Activated naive CD8-positive, alpha-beta T cell treated with anti-CD3 and anti-CD28 coated beads for 36 hours (primary cell): Measurements from ENCODE around the gene DLGAP1. TPM values are rescaled to one million over a fixed set of nuclear protein-coding genes. Genes with fewer than 3 reads are reported as not detected.

Experiments used
- DNase-seq: peaks from one replicate; pipeline ENCODE4 v3.0.0; 2021
- H3K27ac Mint-ChIP-seq: one replicate; pipeline ENCODE4 v1.8.0; 2022; ENCODE audit warnings: mild to moderate bottlenecking, moderate library complexity, mixed read lengths
- H3K27me3 Mint-ChIP-seq: one replicate; pipeline ENCODE4 v1.8.0; 2022; ENCODE audit warnings: mild to moderate bottlenecking, mixed read lengths
- H3K36me3 Mint-ChIP-seq: one replicate; pipeline ENCODE4 v1.8.0; 2021; ENCODE audit warnings: mild to moderate bottlenecking, mixed read lengths
- H3K4me1 Mint-ChIP-seq: one replicate; pipeline ENCODE4 v1.8.0; 2021; ENCODE audit warnings: mixed read lengths
- H3K4me3 Mint-ChIP-seq: one replicate; pipeline ENCODE4 v1.8.0; 2022; ENCODE audit warnings: mild to moderate bottlenecking, moderate library complexity, mixed read lengths
- H3K9me3 Mint-ChIP-seq: one replicate; pipeline ENCODE4 v1.8.0; 2022; ENCODE audit warnings: mixed read lengths
- total RNA-seq, 2 experiments: library from RNA; stranded (reverse); gene quantifications; one replicate each; pipeline ENCODE4 v1.2.3, GENCODE V29; 2021

DLGAP1 gene
- total RNA-seq, 2 experiments from 2014 or later = not detected

- Mint-ChIP-seq H3K27ac (no peak overlapping the region), H3K27me3 (no peaks in the 10 kb centered on the region), H3K4me3 (no peak overlapping the region), H3K4me1 (peaks cover 30% of the 10 kb centered on the region), H3K36me3 (peaks cover 29% of the 10 kb centered on the region), H3K9me3 (peaks cover 5% of the 10 kb centered on the region)
- no peak for DNase-seq
These were observed 992.1 kb downstream of the DLGAP1 start for GRCh38 chr18:3463051-3463450.

GRCh38 chr18:3461704-3462103, 993.4 kb downstream of the DLGAP1 start:
- peaks cover 40% of the 10 kb centered on the region for H3K36me3 Mint-ChIP-seq

GRCh38 chr18:3460823-3461398, 994.2 kb downstream of the DLGAP1 start:
- Mint-ChIP-seq H3K4me3 (no peak overlapping the region), H3K9me3 (peaks cover 5% of the 10 kb centered on the region), H3K27me3 (no peaks in the 10 kb centered on the region), H3K4me1 (peaks cover 25% of the 10 kb centered on the region), H3K36me3 (peaks cover 45% of the 10 kb centered on the region), H3K27ac (no peak overlapping the region)
- DNase-seq = no peak

More at GRCh38 chr18:3461704-3462103, 993.4 kb downstream of the DLGAP1 start:
- H3K27ac Mint-ChIP-seq = no peak overlapping the region
- H3K27me3 Mint-ChIP-seq = no peaks in the 10 kb centered on the region
- peaks cover 32% of the 10 kb centered on the region for H3K4me1 Mint-ChIP-seq
- H3K4me3 Mint-ChIP-seq = no peak overlapping the region
- DNase-seq = no peak
- peaks cover 5% of the 10 kb centered on the region for H3K9me3 Mint-ChIP-seq

DNA sequence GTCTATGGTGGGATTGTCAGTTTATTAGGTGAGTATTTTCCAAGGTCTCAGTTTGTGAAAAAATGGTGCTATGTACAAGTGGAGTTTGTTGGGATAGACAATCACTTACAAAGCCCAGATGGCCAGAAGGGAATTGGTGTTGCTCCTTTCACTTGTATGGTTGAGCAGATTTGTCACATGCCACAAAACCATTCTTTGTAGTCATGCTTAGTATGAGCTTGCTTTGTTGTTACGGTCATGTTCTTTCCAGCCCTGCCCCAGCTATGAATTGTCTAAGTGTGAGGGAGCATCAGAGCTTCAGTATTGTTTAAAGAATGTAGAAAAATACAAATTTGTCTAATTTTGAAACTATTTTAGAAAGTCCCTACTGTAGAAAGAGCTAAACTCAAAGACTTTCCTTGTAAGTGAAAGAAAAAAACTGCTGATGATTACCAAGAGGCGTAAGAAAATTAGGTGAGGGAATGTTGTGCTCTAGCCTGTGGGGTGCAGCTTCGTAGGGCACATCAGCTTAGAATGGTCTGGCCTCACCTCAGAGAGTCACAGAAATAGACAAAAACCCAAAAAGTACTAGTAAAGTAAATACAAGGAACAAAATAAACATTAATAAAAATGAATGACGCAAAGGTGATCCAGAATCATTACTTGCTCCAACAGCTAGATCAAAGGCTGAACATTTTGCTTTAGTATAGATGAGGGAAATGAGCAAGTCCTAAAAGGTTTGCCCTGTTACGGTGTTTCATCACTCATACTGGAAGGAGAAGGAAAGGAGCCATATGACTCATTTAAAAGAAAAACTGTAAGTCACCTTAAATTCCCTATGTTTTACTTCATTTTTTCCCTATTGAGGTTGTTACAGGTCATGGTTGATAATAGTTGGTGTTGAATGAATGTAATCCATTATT, 995.9 kb downstream of the DLGAP1 start:
- no peak for DNase-seq
- H3K9me3 Mint-ChIP-seq = peaks cover 5% of the 10 kb centered on the region
- H3K4me1 Mint-ChIP-seq = peaks cover 36% of the 10 kb centered on the region
- peaks cover 46% of the 10 kb centered on the region for H3K36me3 Mint-ChIP-seq
- H3K27me3 Mint-ChIP-seq = no peaks in the 10 kb centered on the region
- peak overlapping the region; percentile 42 for H3K27ac Mint-ChIP-seq
- H3K4me3 Mint-ChIP-seq = no peak overlapping the region

- Mint-ChIP-seq H3K9me3 (peaks cover 5% of the 10 kb centered on the region), H3K36me3 (peaks cover 46% of the 10 kb centered on the region), H3K27me3 (no peaks in the 10 kb centered on the region), H3K27ac (no peak overlapping the region), H3K4me1 (peaks cover 42% of the 10 kb centered on the region), H3K4me3 (no peak overlapping the region)
- DNase-seq = no peak
These were observed 996.7 kb downstream of the DLGAP1 start for GRCh38 chr18:3458378-3458777.

GRCh38 chr18:3457261-3457724, 997.8 kb downstream of the DLGAP1 start:
- H3K36me3 Mint-ChIP-seq = peaks cover 51% of the 10 kb centered on the region

DNA sequence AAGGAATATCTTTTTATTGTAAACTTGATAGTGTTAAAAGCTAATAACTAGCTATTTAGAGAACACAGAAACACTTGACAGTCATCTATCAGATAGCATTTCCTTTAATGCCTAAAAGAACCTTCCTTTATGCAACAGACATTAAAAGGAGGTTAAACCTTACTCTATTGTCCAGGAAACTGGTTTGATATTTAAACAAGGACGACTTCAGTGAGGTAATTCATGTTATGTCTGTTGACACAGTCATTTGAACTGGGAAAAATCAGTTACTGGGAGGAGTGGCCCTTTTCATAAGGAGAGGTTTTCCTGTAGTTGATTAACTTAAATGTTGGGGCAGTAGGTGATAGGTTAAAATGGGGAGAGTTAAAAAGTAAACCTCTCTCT, 998.4 kb downstream of the DLGAP1 start:
- peaks cover 45% of the 10 kb centered on the region for H3K36me3 Mint-ChIP-seq

More at GRCh38 chr18:3457261-3457724, 997.8 kb downstream of the DLGAP1 start:
- H3K9me3 Mint-ChIP-seq = peaks cover 5% of the 10 kb centered on the region
- H3K27ac Mint-ChIP-seq = no peak overlapping the region
- no peak for DNase-seq
- H3K27me3 Mint-ChIP-seq = no peaks in the 10 kb centered on the region
- peaks cover 48% of the 10 kb centered on the region for H3K4me1 Mint-ChIP-seq
- no peak overlapping the region for H3K4me3 Mint-ChIP-seq

GRCh38 chr18:3455907-3456685, 999.0 kb downstream of the DLGAP1 start:
- H3K9me3 Mint-ChIP-seq = peaks cover 4% of the 10 kb centered on the region

More for the DNA sequence above, 998.4 kb downstream of the DLGAP1 start:
- Mint-ChIP-seq H3K9me3 (peaks cover 5% of the 10 kb centered on the region), H3K4me1 (peaks cover 48% of the 10 kb centered on the region), H3K27ac (no peak overlapping the region), H3K4me3 (no peak overlapping the region), H3K27me3 (no peaks in the 10 kb centered on the region)
- no peak for DNase-seq

GRCh38 chr18:3455090-3455635, 999.9 kb downstream of the DLGAP1 start:
- Mint-ChIP-seq H3K9me3 (no peaks in the 10 kb centered on the region), H3K27me3 (no peaks in the 10 kb centered on the region), H3K36me3 (peaks cover 33% of the 10 kb centered on the region), H3K4me1 (peaks cover 52% of the 10 kb centered on the region), H3K4me3 (no peak overlapping the region), H3K27ac (no peak overlapping the region)
- DNase-seq = no peak

More at GRCh38 chr18:3455907-3456685, 999.0 kb downstream of the DLGAP1 start:
- peaks cover 40% of the 10 kb centered on the region for H3K36me3 Mint-ChIP-seq
- peaks cover 50% of the 10 kb centered on the region for H3K4me1 Mint-ChIP-seq
- no peak for DNase-seq
- H3K27me3 Mint-ChIP-seq = no peaks in the 10 kb centered on the region
- H3K4me3 Mint-ChIP-seq = no peak overlapping the region
- peak overlapping the region; percentile 75 for H3K27ac Mint-ChIP-seq

- peak overlapping the region; percentile 99 for H3K27ac Mint-ChIP-seq
- H3K36me3 Mint-ChIP-seq = peaks cover 33% of the 10 kb centered on the region
- H3K4me1 Mint-ChIP-seq = peaks cover 51% of the 10 kb centered on the region
- no peaks in the 10 kb centered on the region for H3K27me3 Mint-ChIP-seq
- H3K9me3 Mint-ChIP-seq = no peaks in the 10 kb centered on the region
- H3K4me3 Mint-ChIP-seq = peak overlapping the region; percentile 84
- DNase-seq = no peak
These were observed 1000.6 kb downstream of the DLGAP1 start for GRCh38 chr18:3454365-3455089.

DNA sequence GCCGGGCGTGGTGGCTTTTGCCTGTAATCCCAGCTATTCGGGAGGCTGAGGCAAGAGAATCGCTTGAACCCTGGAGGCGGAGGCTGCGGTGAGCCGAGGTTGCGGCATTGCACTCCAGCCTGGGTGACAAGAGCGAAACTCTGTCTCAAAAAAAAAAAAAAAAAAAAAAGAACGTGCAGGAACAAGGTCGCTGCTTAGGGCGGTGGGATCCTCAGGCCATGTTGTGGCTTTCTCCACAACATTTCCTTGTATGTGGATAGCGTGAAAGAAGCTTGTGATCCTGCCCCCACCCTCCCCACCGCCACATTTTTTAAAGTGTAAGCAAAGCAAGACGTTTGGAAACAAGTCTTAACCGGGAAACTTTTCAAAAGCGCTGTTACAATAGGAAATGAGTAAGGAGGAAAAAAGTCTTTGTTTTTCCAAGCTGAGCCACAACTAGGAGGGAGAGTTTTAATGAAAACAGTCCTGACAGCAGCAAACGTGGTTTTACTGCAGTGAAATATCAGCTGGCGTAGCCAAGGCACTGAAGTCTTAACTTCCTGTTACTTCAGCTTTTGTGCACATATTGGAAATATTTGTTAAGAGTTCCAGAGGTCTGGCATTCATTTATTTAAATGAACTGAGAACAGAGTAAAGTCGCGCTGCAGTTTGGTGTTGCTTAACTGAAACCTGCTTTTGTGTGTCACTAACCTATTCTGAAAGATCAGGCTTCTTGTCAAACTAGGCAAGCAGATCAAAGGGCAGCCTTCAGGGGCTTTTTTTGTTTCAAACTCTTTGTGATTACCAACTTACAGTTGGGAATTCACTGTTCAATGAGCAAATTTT, 1001.4 kb downstream of the DLGAP1 start:
- H3K4me3 Mint-ChIP-seq = peak overlapping the region; percentile 84
- H3K36me3 Mint-ChIP-seq = peaks cover 28% of the 10 kb centered on the region
- H3K27ac Mint-ChIP-seq = peak overlapping the region; percentile 99
- DNase-seq = peak; percentile 29
- H3K4me1 Mint-ChIP-seq = peaks cover 45% of the 10 kb centered on the region
- H3K27me3 Mint-ChIP-seq = no peaks in the 10 kb centered on the region
- H3K9me3 Mint-ChIP-seq = no peaks in the 10 kb centered on the region

DNA sequence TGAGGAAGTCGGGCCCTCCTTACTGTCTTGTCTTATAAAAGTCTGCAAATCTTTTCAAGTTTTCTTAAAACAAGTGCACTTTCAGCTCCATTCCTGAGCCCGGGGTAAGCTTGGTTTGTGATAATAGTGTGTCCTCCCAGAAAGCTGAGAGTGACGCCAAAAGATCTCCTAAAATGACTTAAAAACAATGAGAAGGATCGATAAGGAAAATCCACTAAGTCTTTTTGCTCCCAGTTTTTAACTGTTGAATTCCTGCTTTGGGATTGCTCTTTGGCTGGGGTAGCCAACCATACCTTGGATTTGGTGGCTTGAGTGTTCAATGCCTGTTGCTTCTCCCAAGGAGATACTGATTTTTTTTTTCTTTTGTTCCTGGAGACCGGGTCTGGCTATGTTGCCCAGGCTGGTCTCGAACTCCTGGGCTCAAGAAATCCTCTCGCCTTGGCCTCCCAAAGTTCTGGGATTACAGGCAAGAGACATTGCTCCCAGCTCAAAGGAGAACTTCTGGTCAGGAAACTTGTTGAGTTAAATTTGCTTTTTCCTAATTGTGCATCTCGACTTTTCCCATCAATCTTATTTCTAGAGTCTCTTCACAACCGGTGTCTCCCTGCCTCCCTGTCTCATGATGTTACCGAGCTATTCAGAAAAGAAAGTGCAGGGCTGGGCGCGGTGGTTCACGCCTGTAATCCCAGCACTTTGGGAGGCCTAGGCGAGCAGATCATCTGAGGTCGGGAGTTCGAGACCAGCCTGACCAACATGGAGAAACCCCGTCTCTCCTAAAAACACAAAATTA, 1002.2 kb downstream of the DLGAP1 start:
- peak overlapping the region; percentile 99 for H3K27ac Mint-ChIP-seq
- H3K4me1 Mint-ChIP-seq = peaks cover 41% of the 10 kb centered on the region
- no peaks in the 10 kb centered on the region for H3K27me3 Mint-ChIP-seq
- peak overlapping the region; percentile 84 for H3K4me3 Mint-ChIP-seq
- no peaks in the 10 kb centered on the region for H3K9me3 Mint-ChIP-seq
- peaks cover 24% of the 10 kb centered on the region for H3K36me3 Mint-ChIP-seq
- DNase-seq = no peak
